NB4 (cell line): ENCODE measurements around the gene PRSS48.
"Not testable (repeated sequence)": the region's sequence is repeated elsewhere in the genome, so short reads cannot be mapped to it uniquely, and the experiment has no call there.

Experiments used
- MYC ChIP-seq: IDR thresholded peaks from 2 replicates; pipeline ENCODE4 v1.6.1; 2011; ENCODE audit warnings: low read depth, low read length
- POLR2A ChIP-seq: IDR thresholded peaks from 2 replicates; pipeline ENCODE4 v1.6.1; 2011; ENCODE audit warnings: mild to moderate bottlenecking; ENCODE audit not compliant: insufficient read length; ENCODE audit errors: extremely low read depth
- TF ChIP-seq, protein P1 (sequence below): IDR thresholded peaks from one replicate; pipeline ENCODE4 v1.5.1; 2012; ENCODE audit warnings: low read depth, low read length
- TF ChIP-seq, protein P2 (sequence below): IDR thresholded peaks from 2 replicates; pipeline ENCODE4 v1.6.1; 2011; ENCODE audit warnings: low read depth, low read length

DNA sequence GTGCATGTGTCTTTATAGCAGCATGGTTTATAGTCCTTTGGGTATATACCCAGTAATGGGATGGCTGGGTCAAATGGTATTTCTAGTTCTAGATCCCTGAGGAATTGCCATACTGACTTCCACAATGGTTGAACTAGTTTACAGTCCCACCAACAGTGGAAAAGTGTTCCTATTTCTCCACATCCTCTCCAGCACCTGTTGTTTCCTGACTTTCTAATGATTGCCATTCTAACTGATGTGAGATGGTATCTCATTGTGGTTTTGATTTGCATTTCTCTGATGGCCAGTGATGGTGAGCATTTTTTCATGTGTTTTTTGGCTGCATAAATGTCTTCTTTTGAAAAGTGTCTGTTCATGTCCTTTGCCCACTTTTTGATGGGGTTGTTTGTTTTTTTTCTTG is 8.1 kb upstream of the PRSS48 start:
- not testable (repeated sequence) for TF ChIP-seq MYC, POLR2A
- TF ChIP-seq, protein P1, sequence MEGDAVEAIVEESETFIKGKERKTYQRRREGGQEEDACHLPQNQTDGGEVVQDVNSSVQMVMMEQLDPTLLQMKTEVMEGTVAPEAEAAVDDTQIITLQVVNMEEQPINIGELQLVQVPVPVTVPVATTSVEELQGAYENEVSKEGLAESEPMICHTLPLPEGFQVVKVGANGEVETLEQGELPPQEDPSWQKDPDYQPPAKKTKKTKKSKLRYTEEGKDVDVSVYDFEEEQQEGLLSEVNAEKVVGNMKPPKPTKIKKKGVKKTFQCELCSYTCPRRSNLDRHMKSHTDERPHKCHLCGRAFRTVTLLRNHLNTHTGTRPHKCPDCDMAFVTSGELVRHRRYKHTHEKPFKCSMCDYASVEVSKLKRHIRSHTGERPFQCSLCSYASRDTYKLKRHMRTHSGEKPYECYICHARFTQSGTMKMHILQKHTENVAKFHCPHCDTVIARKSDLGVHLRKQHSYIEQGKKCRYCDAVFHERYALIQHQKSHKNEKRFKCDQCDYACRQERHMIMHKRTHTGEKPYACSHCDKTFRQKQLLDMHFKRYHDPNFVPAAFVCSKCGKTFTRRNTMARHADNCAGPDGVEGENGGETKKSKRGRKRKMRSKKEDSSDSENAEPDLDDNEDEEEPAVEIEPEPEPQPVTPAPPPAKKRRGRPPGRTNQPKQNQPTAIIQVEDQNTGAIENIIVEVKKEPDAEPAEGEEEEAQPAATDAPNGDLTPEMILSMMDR, result not testable (repeated sequence)
- TF ChIP-seq, protein P2, sequence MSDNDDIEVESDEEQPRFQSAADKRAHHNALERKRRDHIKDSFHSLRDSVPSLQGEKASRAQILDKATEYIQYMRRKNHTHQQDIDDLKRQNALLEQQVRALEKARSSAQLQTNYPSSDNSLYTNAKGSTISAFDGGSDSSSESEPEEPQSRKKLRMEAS, result not testable (repeated sequence)
